ENCODE results near the gene ARHGAP44.

The ARHGAP44 gene

GRCh38 chr17:13035420-13035819 is 246.1 kb downstream of the ARHGAP44 start:
- no peak for DNase-seq (ENCODE audit: low spot score)
- in situ Hi-C loops (cut with MboI; ENCODE audit: low sequenced_read_pairs, unreplicated experiment), result no loop called here
- no peak for TF ChIP-seq CTCF (IDR thresholded peaks at IDR 0.05; ENCODE audit: borderline replicate concordance, control extremely low read depth, extremely low read depth, insufficient read depth, missing control alignments)

- DNase-seq (ENCODE audit: low spot score), result no peak
- TF ChIP-seq CTCF (IDR thresholded peaks at IDR 0.05; ENCODE audit: borderline replicate concordance, control extremely low read depth, extremely low read depth, insufficient read depth, missing control alignments), result no peak
- in situ Hi-C loops (cut with MboI; ENCODE audit: low sequenced_read_pairs, unreplicated experiment), result no loop called here
These were observed 247.5 kb downstream of the ARHGAP44 start for GRCh38 chr17:13036751-13037150.

GRCh38 chr17:13038931-13039665 is 249.8 kb downstream of the ARHGAP44 start:
- DNase-seq (ENCODE audit: low spot score), result no peak
- no peak for TF ChIP-seq CTCF (IDR thresholded peaks at IDR 0.05; ENCODE audit: borderline replicate concordance, control extremely low read depth, extremely low read depth, insufficient read depth, missing control alignments)
- in situ Hi-C loops (cut with MboI; ENCODE audit: low sequenced_read_pairs, unreplicated experiment), result no loop called here
